ENCODE results near the gene LCN12.

The LCN12 gene

DNA sequence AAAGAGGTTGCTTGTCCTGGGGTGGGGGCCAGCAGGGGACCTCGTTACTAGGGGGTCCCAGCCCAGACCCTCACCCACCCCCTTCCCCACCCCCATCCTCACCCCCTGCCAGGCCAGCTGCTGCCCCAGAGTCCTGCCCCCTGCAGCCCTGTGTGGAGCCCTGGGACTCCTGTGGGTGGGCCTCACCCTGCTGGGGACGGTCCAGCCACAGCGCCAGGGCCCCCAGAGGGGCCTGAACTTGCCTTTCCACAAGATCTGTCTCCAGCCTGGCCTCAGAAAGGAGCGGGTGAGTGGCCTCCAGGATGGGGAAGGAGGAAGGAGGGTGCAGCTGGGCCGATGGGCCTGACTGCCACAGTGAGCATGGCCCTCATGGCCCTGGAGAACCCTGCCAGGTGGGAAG, 17.7 kb downstream of the LCN12 start:
- Mint-ChIP-seq H3K4me1 (peaks cover 12% of the 10 kb centered on the region), H3K27ac (no peak overlapping the region), H3K9me3 (no peaks in the 10 kb centered on the region), H3K4me3 (no peak overlapping the region), H3K36me3 (ENCODE audit: low read depth) (no peaks in the 10 kb centered on the region), H3K27me3 (ENCODE audit: low read depth, poor library complexity) (peaks cover 21% of the 10 kb centered on the region)
- DNase-seq: no peak
- no peak for TF ChIP-seq CTCF (IDR thresholded peaks at IDR 0.05)

DNA sequence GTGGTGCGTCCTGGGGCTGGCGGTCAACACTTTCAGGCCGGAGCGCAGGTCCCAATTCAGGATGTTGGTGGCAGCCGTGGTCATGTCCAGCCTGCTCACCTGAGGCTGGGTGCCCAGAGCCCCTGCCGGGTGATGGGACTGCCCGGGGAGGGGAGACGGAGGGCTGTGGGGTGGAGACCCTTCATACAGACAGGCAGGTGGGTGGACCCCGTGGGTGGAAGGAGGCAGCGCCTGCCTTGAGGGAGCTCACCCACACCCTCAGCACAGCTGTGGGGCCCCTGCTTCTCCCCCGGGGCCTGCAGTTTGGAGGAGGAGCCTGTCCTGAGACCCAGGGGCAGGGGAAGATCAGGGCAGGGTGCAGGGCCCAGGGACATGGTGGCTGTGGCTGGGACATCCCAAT, 18.3 kb downstream of the LCN12 start:
- Mint-ChIP-seq H3K27me3 (ENCODE audit: low read depth, poor library complexity) (peaks cover 22% of the 10 kb centered on the region), H3K4me1 (peaks cover 13% of the 10 kb centered on the region), H3K9me3 (no peaks in the 10 kb centered on the region), H3K27ac (no peak overlapping the region), H3K36me3 (ENCODE audit: low read depth) (no peaks in the 10 kb centered on the region), H3K4me3 (no peak overlapping the region)
- TF ChIP-seq CTCF (IDR thresholded peaks at IDR 0.05): no peak
- no peak for DNase-seq

DNA sequence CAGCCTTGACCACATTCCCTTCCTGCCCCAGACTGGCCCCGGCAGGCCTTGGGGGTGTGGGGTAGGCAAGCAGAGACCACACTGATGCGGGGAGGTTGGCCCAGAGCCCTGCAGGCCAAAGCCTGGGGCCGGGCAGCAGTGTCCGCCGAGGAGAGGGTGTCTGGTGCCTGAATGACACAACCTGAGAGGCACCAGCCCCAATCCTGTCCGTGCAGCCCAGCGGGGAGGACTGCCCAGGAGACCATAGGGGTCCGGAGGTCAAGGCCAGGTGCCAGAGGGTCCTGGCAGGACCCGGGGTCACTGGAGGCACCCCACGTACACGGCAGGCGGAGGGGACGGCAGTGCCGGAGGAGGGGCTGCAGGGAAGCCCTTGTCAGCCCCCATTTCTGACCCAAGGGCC, 19.7 kb downstream of the LCN12 start:
- peaks cover 15% of the 10 kb centered on the region for H3K27me3 Mint-ChIP-seq (ENCODE audit: low read depth, poor library complexity)
- no peaks in the 10 kb centered on the region for H3K36me3 Mint-ChIP-seq (ENCODE audit: low read depth)
- TF ChIP-seq CTCF (IDR thresholded peaks at IDR 0.05): no peak
- peaks cover 5% of the 10 kb centered on the region for H3K4me1 Mint-ChIP-seq
- no peaks in the 10 kb centered on the region for H3K9me3 Mint-ChIP-seq
- H3K27ac Mint-ChIP-seq: no peak overlapping the region
- H3K4me3 Mint-ChIP-seq: no peak overlapping the region
- no peak for DNase-seq

GRCh38 chr9:136972335-136972734, 20.3 kb downstream of the LCN12 start:
- H3K4me3 Mint-ChIP-seq: no peak overlapping the region
- DNase-seq: no peak
- peaks cover 5% of the 10 kb centered on the region for H3K4me1 Mint-ChIP-seq
- H3K36me3 Mint-ChIP-seq (ENCODE audit: low read depth): no peaks in the 10 kb centered on the region
- no peak for TF ChIP-seq CTCF (IDR thresholded peaks at IDR 0.05)
- no peak overlapping the region for H3K27ac Mint-ChIP-seq
- peaks cover 18% of the 10 kb centered on the region for H3K27me3 Mint-ChIP-seq (ENCODE audit: low read depth, poor library complexity)
- no peaks in the 10 kb centered on the region for H3K9me3 Mint-ChIP-seq

DNA sequence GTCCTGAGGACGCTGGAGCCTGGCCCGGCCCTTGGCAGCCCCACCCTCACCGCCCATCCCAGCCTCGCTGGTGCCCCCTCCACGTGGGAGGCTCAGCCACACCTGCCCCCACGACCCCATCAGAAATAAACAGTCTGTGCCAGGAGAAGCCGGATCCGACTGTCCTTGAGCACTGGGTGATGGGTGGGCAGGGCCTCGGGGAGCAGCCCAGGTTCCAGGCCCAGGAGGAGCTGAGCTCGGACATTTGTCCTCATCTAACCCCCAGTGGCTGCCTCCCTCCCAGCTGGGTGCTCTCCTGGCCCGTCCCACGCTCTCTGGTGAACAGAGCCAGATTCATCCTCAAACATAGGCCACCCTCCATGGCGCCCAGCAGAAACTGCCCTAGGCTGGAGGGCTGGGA, 20.7 kb downstream of the LCN12 start:
- H3K4me3 Mint-ChIP-seq: no peak overlapping the region
- no peaks in the 10 kb centered on the region for H3K9me3 Mint-ChIP-seq
- H3K36me3 Mint-ChIP-seq (ENCODE audit: low read depth): no peaks in the 10 kb centered on the region
- TF ChIP-seq CTCF (IDR thresholded peaks at IDR 0.05): no peak
- no peak overlapping the region for H3K27ac Mint-ChIP-seq
- peaks cover 22% of the 10 kb centered on the region for H3K27me3 Mint-ChIP-seq (ENCODE audit: low read depth, poor library complexity)
- no peak for DNase-seq
- H3K4me1 Mint-ChIP-seq: peaks cover 5% of the 10 kb centered on the region

- H3K9me3 Mint-ChIP-seq: no peaks in the 10 kb centered on the region
- H3K36me3 Mint-ChIP-seq (ENCODE audit: low read depth): no peaks in the 10 kb centered on the region
- H3K4me3 Mint-ChIP-seq: no peak overlapping the region
- H3K27ac Mint-ChIP-seq: no peak overlapping the region
- H3K4me1 Mint-ChIP-seq: peaks cover 5% of the 10 kb centered on the region
- no peak for DNase-seq
- peaks cover 23% of the 10 kb centered on the region for H3K27me3 Mint-ChIP-seq (ENCODE audit: low read depth, poor library complexity)
- no peak for TF ChIP-seq CTCF (IDR thresholded peaks at IDR 0.05)
Measured at GRCh38 chr9:136973618-136974617, 21.8 kb downstream of the LCN12 start.
